Measurements from ENCODE around the gene PSMA3. TPM values are rescaled to one million over a fixed set of nuclear protein-coding genes. Genes with fewer than 3 reads are reported as not detected.

Gene PSMA3
- total and polyA plus RNA-seq, 2 of the 8 experiments (the other 6 are each of a cell fraction or from before 2014, with no cell fraction given): 285 to 507 TPM

DNA sequence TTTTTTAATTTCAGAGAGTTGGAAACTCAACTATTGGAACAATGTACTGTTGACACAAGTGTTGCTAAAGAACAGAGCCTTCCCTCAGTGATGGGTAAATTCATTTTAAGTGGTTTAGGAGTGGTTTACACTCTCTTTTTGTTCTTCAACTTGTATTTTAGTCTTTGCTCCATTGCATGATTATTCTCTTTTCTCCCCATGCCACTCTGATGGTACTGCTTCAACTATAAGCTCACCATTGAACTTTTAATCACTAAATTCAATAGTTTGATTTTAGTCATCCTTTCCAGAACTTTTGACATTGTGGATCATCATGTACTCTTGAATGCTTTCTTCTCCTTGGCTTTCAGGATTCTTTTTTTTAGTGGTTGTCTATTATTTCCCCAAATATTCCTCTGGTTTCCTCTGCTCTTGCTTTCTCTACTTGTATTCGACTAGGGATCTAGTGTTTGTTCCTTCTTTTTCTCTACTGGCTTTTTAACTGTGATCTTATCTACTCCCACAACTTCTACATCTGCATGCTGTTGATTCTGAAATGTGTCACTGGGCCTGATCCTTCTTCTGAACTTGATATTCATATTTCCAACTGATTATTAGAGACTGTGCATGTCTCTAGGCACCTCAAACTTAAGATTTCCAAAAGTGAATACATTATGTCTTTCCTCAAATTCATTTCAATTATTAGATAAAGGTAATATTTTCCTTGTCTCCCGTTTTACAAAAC is 29.3 kb upstream of the PSMA3 start:
- Histone ChIP-seq H2AK5ac (ENCODE audit: low read depth, low read length) (no peak overlapping the region), H3K9ac (replicated peaks in 1 of 4; ENCODE audit: extremely low read depth in 1 of 4, low read depth in 3 of 4, low read length in 3 of 4) (no peak overlapping the region), H3K36me3 (ENCODE audit: control insufficient read depth in 2 of 4, insufficient read depth in 4 of 4, low read length in 3 of 4) (peaks cover 0 to 21% (median 2%) of the 10 kb centered on the region in 4 experiments; a peak in 4 of 8 replicates), H2BK12ac (ENCODE audit: low read depth, low read length) (no peak overlapping the region), H3K79me2 (ENCODE audit: control insufficient read depth in 1 of 2, insufficient read depth in 2 of 2, low read length in 2 of 2) (no peaks in the 10 kb centered on the region), H3K4me3 (ENCODE audit: extremely low read depth in 1 of 4, insufficient read depth in 2 of 4, low read depth in 3 of 4, low read length in 4 of 4) (no peak overlapping the region), H4K20me1 (replicated peaks in 1 of 2; ENCODE audit: control insufficient read depth in 1 of 2, insufficient read depth in 2 of 2, low read length in 2 of 2) (no peaks in the 10 kb centered on the region), H4K5ac (ENCODE audit: insufficient read length, low read depth, low read length) (no peak overlapping the region), H3K4me1 (replicated peaks in 1 of 4; ENCODE audit: control insufficient read depth in 3 of 4, insufficient read depth in 4 of 4, low read length in 3 of 4) (no peaks in the 10 kb centered on the region), H3K4me2 (ENCODE audit: insufficient read depth in 1 of 2, low read depth in 2 of 2, low read length in 2 of 2) (no peak overlapping the region), H3K27me3 (replicated peaks in 1 of 4; ENCODE audit: control insufficient read depth in 3 of 4, extremely low read depth in 1 of 4, insufficient read depth in 3 of 4, low read length in 3 of 4) (no peaks in the 10 kb centered on the region), H3K23me2 (ENCODE audit: low read depth, low read length) (no peaks in the 10 kb centered on the region), H2AFZ (ENCODE audit: low read length) (no peak overlapping the region), H3K14ac (ENCODE audit: insufficient read length) (no peak overlapping the region), H3K27ac (ENCODE audit: low read depth, low read length) (no peak overlapping the region), H3K79me1 (ENCODE audit: low read depth, low read length) (no peaks in the 10 kb centered on the region), H2BK5ac (ENCODE audit: low read depth, low read length) (no peak overlapping the region), H3K23ac (ENCODE audit: insufficient read length) (no peak overlapping the region), H2BK15ac (ENCODE audit: low read length) (no peak overlapping the region), H3K9me3 (ENCODE audit: insufficient read depth in 2 of 2, low read depth in 1 of 2, low read length in 1 of 2) (no peaks in the 10 kb centered on the region), H4K91ac (replicated peaks; ENCODE audit: insufficient read length, low read length) (no peak overlapping the region), H3K18ac (ENCODE audit: extremely low read depth, low read length) (no peak overlapping the region), H3K4ac (replicated peaks; ENCODE audit: insufficient read length, low read depth, low read length) (no peak overlapping the region), H2BK120ac (replicated peaks; ENCODE audit: low read depth, low read length) (no peak overlapping the region), H2BK20ac (ENCODE audit: low read length) (no peak overlapping the region), H4K8ac (ENCODE audit: extremely low read depth, insufficient read depth, low read length) (no peak overlapping the region), H3K56ac (replicated peaks; ENCODE audit: insufficient read length, low read depth, low read length) (no peak overlapping the region)
- FAIRE-seq: no peak
- ChIA-PET CTCF (ENCODE audit: partially characterized antibody) (no interaction called here), POLR2A (ENCODE audit: partially characterized antibody) (no interaction called here)
- TF ChIP-seq EZH2 (IDR thresholded peaks at IDR 0.05; ENCODE audit: low read depth, low read length, severe bottlenecking) (no peak), PHF8 (conservative IDR thresholded peaks at IDR 0.05; ENCODE audit: low read depth, low read length) (no peak), CHD1 (IDR thresholded peaks at IDR 0.05; ENCODE audit: low read depth, low read length) (no peak), BACH1 (IDR thresholded peaks at IDR 0.05; ENCODE audit: low read length) (no peak), SIN3A (conservative IDR thresholded peaks at IDR 0.05 in 1 of 2, IDR thresholded peaks at IDR 0.05 in 1 of 2; ENCODE audit: low read depth in 1 of 2, low read length in 2 of 2) (no peak), NANOG (IDR thresholded peaks at IDR 0.05; ENCODE audit: insufficient read depth, low read depth, low read length, poor library complexity, severe bottlenecking) (no peak), POLR2AphosphoS5 (IDR thresholded peaks at IDR 0.05; ENCODE audit: low read depth, low read length) (no peak), FOSL1 (IDR thresholded peaks at IDR 0.05; ENCODE audit: insufficient read depth, low read depth, low read length) (no peak)
- TF ChIP-seq, protein P1, sequence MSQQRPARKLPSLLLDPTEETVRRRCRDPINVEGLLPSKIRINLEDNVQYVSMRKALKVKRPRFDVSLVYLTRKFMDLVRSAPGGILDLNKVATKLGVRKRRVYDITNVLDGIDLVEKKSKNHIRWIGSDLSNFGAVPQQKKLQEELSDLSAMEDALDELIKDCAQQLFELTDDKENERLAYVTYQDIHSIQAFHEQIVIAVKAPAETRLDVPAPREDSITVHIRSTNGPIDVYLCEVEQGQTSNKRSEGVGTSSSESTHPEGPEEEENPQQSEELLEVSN (IDR thresholded peaks at IDR 0.05): no peak
- no peak for DNase-seq (ENCODE audit: low read depth in 1 of 2, low spot score in 2 of 2)
- WGBS, 2 experiments (ENCODE audit: extremely low coverage in 1 of 2, insufficient coverage in 1 of 2, insufficient read length in 1 of 2, insufficient replicate concordance in 2 of 2, low coverage in 1 of 2, low lambda C conversion rate in 2 of 2, missing lambda C conversion rate in 1 of 2): 86% methylated on average over 2 of the region's 2 CpGs; no CpG with 5 or more reads in 1 of the 2 experiments
